G401.6 (cell line): Measurements from ENCODE around the gene ALPL.

Experiments used
- FAIRE-seq: peaks from 2 replicates; lab custom pipeline; 2012; peaks lifted over from hg19 to GRCh38; lab: Jason Lieb, UNC

The ALPL gene

GRCh38 chr1:21619375-21619947 lies 110.2 kb downstream of the ALPL start:
- FAIRE-seq, result no peak

- FAIRE-seq, result no peak
These were observed 110.8 kb downstream of the ALPL start for GRCh38 chr1:21620011-21620410.

- FAIRE-seq, result no peak
These were observed 111.3 kb downstream of the ALPL start for GRCh38 chr1:21620496-21620895.

- no peak for FAIRE-seq
These were observed 111.8 kb downstream of the ALPL start for GRCh38 chr1:21621051-21621450.

- FAIRE-seq, result no peak
These were observed 112.7 kb downstream of the ALPL start for GRCh38 chr1:21621761-21622436.

GRCh38 chr1:21622466-21623315 lies 113.5 kb downstream of the ALPL start:
- no peak for FAIRE-seq

- no peak for FAIRE-seq
These were observed 114.3 kb downstream of the ALPL start for GRCh38 chr1:21623410-21623961.

- no peak for FAIRE-seq
These were observed 115.6 kb downstream of the ALPL start for GRCh38 chr1:21624571-21625389.

GRCh38 chr1:21625390-21626190 lies 116.4 kb downstream of the ALPL start:
- FAIRE-seq, result no peak

GRCh38 chr1:21626921-21627339 lies 117.7 kb downstream of the ALPL start:
- no peak for FAIRE-seq
